ENCODE measurements around the gene KRTAP1-3. TPM values are rescaled to one million over a fixed set of nuclear protein-coding genes. Genes with fewer than 3 reads are reported as not detected.

Gene KRTAP1-3
- total RNA-seq, 2 donors from 2014 or later = 0.39 TPM; not detected in 1

DNA sequence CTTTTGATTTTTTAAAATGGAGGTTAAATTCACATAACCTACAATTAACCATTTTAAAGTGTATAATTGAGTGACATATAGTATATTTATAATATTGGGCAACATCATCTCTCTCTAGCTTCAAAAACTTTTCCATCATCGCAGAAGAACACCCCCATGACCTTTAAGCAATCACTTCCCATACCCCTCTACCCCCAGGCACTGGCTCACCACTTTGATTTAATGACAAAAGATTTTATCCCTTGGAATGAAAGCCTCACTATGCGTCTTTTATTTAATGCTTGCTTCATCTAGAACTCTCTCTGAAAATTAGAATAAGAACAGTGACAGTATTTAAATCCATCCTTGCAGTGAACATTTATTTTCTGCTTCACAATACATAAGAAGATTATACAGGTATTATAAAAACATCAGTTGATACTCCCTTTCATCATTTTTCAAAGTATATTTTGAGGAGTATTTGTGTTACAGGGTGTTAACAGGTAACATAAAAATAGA is 3.2 kb upstream of the KRTAP1-3 start:
- no peaks in the 10 kb centered on the region for H3K36me3 ChIP-seq
- H3K9me3 ChIP-seq = no peaks in the 10 kb centered on the region
- H3K4me1 ChIP-seq = no peaks in the 10 kb centered on the region
- no peak for DNase-seq (ENCODE audit: low spot score)
- H3K27ac ChIP-seq = no peak overlapping the region
- H3K27me3 ChIP-seq = no peaks in the 10 kb centered on the region
- H3K4me3 ChIP-seq = no peak overlapping the region
- TF ChIP-seq, protein P1, sequence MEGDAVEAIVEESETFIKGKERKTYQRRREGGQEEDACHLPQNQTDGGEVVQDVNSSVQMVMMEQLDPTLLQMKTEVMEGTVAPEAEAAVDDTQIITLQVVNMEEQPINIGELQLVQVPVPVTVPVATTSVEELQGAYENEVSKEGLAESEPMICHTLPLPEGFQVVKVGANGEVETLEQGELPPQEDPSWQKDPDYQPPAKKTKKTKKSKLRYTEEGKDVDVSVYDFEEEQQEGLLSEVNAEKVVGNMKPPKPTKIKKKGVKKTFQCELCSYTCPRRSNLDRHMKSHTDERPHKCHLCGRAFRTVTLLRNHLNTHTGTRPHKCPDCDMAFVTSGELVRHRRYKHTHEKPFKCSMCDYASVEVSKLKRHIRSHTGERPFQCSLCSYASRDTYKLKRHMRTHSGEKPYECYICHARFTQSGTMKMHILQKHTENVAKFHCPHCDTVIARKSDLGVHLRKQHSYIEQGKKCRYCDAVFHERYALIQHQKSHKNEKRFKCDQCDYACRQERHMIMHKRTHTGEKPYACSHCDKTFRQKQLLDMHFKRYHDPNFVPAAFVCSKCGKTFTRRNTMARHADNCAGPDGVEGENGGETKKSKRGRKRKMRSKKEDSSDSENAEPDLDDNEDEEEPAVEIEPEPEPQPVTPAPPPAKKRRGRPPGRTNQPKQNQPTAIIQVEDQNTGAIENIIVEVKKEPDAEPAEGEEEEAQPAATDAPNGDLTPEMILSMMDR (IDR thresholded peaks at IDR 0.05) = no peak

DNA sequence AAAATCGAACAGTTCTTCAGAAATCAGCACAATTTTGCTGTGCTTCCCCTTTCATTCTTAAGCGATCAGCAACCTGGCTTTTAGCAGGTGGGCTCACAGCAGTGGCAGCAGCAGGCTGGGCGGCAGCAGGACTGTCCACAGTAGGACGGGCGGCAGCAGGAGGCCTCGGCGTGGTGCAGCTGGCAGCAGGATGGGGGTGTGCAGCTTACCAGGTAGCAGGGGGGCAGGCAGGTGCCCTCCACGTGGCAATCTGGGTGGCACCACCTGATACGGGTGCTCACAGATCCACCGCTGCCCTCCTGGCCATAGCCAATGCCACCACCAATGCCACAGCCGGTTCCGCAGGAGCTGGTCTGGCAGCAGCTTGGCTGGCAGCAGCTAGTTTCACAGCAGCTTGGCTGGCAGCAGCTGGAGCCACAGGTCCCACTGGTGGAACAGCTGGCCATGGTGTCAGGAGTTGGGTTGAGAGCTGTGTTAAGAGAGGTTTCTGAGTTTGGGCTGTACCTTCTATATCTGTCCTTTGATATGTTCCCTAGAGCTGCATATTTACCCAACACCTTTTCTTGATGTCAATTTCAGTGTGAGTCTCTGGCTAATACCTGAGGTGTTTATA is 4.9 kb downstream of the KRTAP1-3 start, which contains the start of gene KRTAP1-4:
KRTAP1-4 (minus strand) TSS at position 563 of the 613 bp plus-strand sequence; CDS start at position 446, 117 bp downstream.
- no peaks in the 10 kb centered on the region for H3K4me1 ChIP-seq
- no peaks in the 10 kb centered on the region for H3K9me3 ChIP-seq
- no peak for DNase-seq (ENCODE audit: low spot score)
- H3K4me3 ChIP-seq = no peak within 1 kb of the TSS
- TF ChIP-seq, protein P1 (IDR thresholded peaks at IDR 0.05) = no peak
- no peaks in the 10 kb centered on the region for H3K27me3 ChIP-seq
- H3K27ac ChIP-seq = no peak within 1 kb of the TSS
- no peaks in the 10 kb centered on the region for H3K36me3 ChIP-seq

DNA sequence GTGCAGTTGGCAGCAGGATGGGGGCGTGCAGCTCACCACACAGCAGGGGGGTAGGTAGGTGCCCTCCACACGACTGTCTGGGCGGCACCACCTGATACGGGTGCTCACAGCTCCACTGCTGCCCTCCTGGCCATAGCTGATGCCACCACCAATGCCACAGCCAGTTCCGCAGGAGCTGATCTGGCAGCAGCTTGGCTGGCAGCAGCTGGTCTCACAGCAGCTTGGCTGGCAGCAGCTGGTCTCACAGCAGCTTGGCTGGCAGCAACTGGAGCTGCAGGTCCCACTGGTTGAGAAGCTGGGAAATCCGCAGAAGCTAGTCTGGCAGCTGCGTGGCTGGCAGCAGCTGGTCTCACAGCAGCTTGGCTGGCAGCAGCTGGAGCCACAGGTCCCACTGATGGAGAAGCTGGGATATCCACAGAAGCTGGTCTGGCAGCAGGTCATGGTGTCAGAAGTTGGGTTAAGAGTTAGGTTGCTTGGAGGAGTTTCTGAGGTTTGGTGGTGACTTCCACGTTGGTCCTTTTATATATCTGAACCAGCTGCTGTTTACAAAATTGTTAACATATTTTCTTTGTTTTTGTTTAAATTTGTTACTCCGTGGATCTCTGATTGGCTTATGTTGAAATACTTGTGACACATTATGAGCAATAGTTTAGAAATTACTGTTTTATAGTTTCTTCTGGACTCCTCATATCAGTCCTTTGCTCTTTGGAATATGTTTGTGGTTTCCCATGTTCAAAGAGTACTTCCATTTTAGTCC is 7.8 kb downstream of the KRTAP1-3 start, which contains the start of gene KRTAP1-5:
KRTAP1-5 (minus strand) TSS at position 494 of the 757 bp plus-strand sequence; CDS start at position 441, 53 bp downstream.
- H3K9me3 ChIP-seq = no peaks in the 10 kb centered on the region
- no peak within 1 kb of the TSS for H3K27ac ChIP-seq
- no peak for DNase-seq (ENCODE audit: low spot score)
- H3K27me3 ChIP-seq = no peaks in the 10 kb centered on the region
- no peaks in the 10 kb centered on the region for H3K36me3 ChIP-seq
- no peaks in the 10 kb centered on the region for H3K4me1 ChIP-seq
- no peak within 1 kb of the TSS for H3K4me3 ChIP-seq
- TF ChIP-seq, protein P1 (IDR thresholded peaks at IDR 0.05) = no peak

DNA sequence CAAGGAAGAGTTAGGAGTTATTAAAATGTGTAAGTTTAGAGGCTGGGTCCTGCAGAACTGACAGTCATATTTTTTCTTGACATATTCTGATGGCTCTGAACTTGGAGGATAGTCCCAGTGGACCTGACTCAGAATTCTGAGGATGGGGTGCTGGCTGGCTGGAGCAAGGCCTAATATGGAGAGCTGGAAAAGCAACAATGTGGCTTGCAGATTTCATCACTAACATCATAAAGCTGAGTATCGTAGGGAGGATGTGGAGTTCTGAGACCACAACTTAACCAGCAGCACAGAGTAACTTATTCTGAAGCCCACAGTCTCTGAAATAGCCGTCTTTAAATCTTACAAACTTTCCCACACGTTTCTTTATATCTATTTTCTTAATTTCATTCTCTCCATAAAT is 10.0 kb downstream of the KRTAP1-3 start:
- no peaks in the 10 kb centered on the region for H3K4me1 ChIP-seq
- TF ChIP-seq, protein P1 (IDR thresholded peaks at IDR 0.05) = no peak
- no peaks in the 10 kb centered on the region for H3K9me3 ChIP-seq
- H3K4me3 ChIP-seq = no peak overlapping the region
- no peak for DNase-seq (ENCODE audit: low spot score)
- no peaks in the 10 kb centered on the region for H3K27me3 ChIP-seq
- H3K36me3 ChIP-seq = no peaks in the 10 kb centered on the region
- H3K27ac ChIP-seq = no peak overlapping the region

DNA sequence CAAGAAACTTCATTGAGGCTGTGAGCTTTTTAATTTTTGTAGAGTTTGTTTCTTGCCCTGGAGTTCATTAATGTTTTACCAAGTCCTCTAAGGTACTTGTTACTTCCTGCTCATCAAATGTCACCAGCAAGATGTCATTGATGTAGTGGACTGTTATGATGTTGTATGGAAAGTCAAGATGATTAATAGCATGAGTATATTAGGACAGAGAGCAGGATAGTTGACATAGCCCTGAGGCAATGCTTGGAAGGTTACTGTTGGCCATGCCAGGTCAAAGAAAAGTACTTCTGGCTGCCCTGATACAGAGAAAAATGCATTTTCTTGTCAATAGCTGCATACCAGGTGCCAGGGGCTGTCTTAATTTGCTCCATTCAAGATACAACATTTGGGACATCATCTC is 14.3 kb downstream of the KRTAP1-3 start:
- DNase-seq (ENCODE audit: low spot score) = no peak
- TF ChIP-seq, protein P1 (IDR thresholded peaks at IDR 0.05) = no peak
- Histone ChIP-seq H3K9me3 (no peaks in the 10 kb centered on the region), H3K4me3 (no peak overlapping the region), H3K27me3 (no peaks in the 10 kb centered on the region), H3K36me3 (no peaks in the 10 kb centered on the region), H3K27ac (no peak overlapping the region), H3K4me1 (no peaks in the 10 kb centered on the region)

Measured in right atrium auricular region (tissue), 2 donors.